IMR-90 (cell line): ENCODE results near the gene PKP4. TPM values are rescaled to one million over a fixed set of nuclear protein-coding genes. Genes with fewer than 3 reads are reported as not detected.

ENCODE experiments used
- ATAC-seq: fragments of 200-7000 bp; cut with Tn5 transposase; 2 replicates; pipeline ENCODE4 v1.9.1; 2020; ENCODE audit warnings: low read depth, mild to moderate bottlenecking, moderate library complexity
- BruUV-seq: library from RNA; stranded (reverse); fragments of 400-500 nt; replicated peaks from 2 replicates; lab custom pipeline; 2021; lab: Mats Ljungman, UMichigan
- CTCF ChIA-PET: fragments of 300-600 bp; formaldehyde crosslinking; extraction: SDS; loops from one replicate; lab custom pipeline; 2021; ENCODE audit warnings: antibody characterized with exemption; lab: Yijun Ruan, JAX
- POLR2A ChIA-PET: fragments of 300-600 bp; sonication (Branson Sonifier 250); formaldehyde crosslinking; loops from one replicate; lab custom pipeline; 2022; ENCODE audit warnings: antibody characterized with exemption; ENCODE audit not compliant: unreplicated experiment; lab: Charles Lee
- DNase-seq: peaks from one replicate; pipeline ENCODE4 v3.0.0; 2013
- H2AFZ ChIP-seq: replicated peaks from 2 replicates; pipeline ENCODE3; 2013; ENCODE audit warnings: low read length, mild to moderate bottlenecking; ENCODE audit not compliant: poor library complexity
- H2AK5ac ChIP-seq: 2 replicates; pipeline ENCODE4 v1.6.1; 2013; ENCODE audit warnings: low read depth, low read length, inconsistent platforms
- H2AK9ac ChIP-seq: replicated peaks from 2 replicates; pipeline ENCODE3; 2013; ENCODE audit warnings: mild to moderate bottlenecking, low read depth, low read length, moderate library complexity; ENCODE audit not compliant: poor library complexity
- H2BK120ac ChIP-seq: 2 replicates; pipeline ENCODE4 v1.6.1; 2013; ENCODE audit warnings: low read depth, low read length, inconsistent platforms
- H2BK15ac ChIP-seq: 3 replicates; pipeline ENCODE4 v1.6.1; 2013; ENCODE audit warnings: low read depth, low read length, inconsistent platforms
- H2BK20ac ChIP-seq: 2 replicates; pipeline ENCODE4 v1.6.1; 2013; ENCODE audit warnings: low read depth, mild to moderate bottlenecking, inconsistent platforms, low read length, moderate library complexity
- H2BK5ac ChIP-seq: 2 replicates; pipeline ENCODE4 v1.6.1; 2013; ENCODE audit warnings: mild to moderate bottlenecking, low read depth, low read length, inconsistent platforms; ENCODE audit not compliant: poor library complexity, severe bottlenecking
- H3K14ac ChIP-seq: replicated peaks from 2 replicates; pipeline ENCODE4 v1.6.1; 2013; ENCODE audit warnings: low read depth, low read length, inconsistent platforms
- H3K18ac ChIP-seq: 2 replicates; pipeline ENCODE4 v1.6.1; 2013; ENCODE audit warnings: low read depth, low read length, control low read depth
- H3K23ac ChIP-seq: 2 replicates; pipeline ENCODE4 v1.6.1; 2013; ENCODE audit warnings: low read depth, low read length, inconsistent platforms
- H3K27ac ChIP-seq: 2 replicates; pipeline ENCODE4 v1.5.1; 2013; ENCODE audit warnings: mild to moderate bottlenecking, control low read depth, low read length; ENCODE audit not compliant: insufficient read depth
- H3K27me3 ChIP-seq: 2 replicates; pipeline ENCODE4 v1.6.1; 2013; ENCODE audit warnings: low read length; ENCODE audit not compliant: control insufficient read depth, insufficient read depth
- H3K36me3 ChIP-seq: 2 replicates; pipeline ENCODE4 v1.6.1; 2013; ENCODE audit warnings: low read length, mixed read lengths; ENCODE audit not compliant: control insufficient read depth, insufficient read depth
- H3K4ac ChIP-seq: 2 replicates; pipeline ENCODE4 v1.6.1; 2013; ENCODE audit warnings: low read depth, low read length, inconsistent platforms
- H3K4me1 ChIP-seq: 2 replicates; pipeline ENCODE4 v1.6.1; 2013; ENCODE audit warnings: low read length, mixed read lengths; ENCODE audit not compliant: control insufficient read depth, insufficient read depth
- H3K4me2 ChIP-seq: 2 replicates; pipeline ENCODE4 v1.6.1; 2013; ENCODE audit warnings: low read depth, mild to moderate bottlenecking, control low read depth, low read length, moderate library complexity
- H3K4me3 ChIP-seq: 2 replicates; pipeline ENCODE4 v1.5.1; 2013; ENCODE audit warnings: low read depth, mild to moderate bottlenecking, control low read depth, low read length, moderate library complexity; ENCODE audit not compliant: insufficient read depth
- H3K56ac ChIP-seq: 2 replicates; pipeline ENCODE4 v1.6.1; 2013; ENCODE audit warnings: low read length, inconsistent platforms; ENCODE audit not compliant: insufficient read depth; ENCODE audit errors: extremely low read depth
- H3K79me1 ChIP-seq, 2 experiments: 2 replicates each; pipeline ENCODE4 v1.6.1; 2013; ENCODE audit warnings: low read length in 2 of 2, inconsistent platforms in 1 of 2, low read depth in 1 of 2
- H3K9ac ChIP-seq: 2 replicates; pipeline ENCODE4 v1.6.1; 2013; ENCODE audit warnings: low read depth, low read length, control low read depth
- H3K9me1 ChIP-seq: 2 replicates; pipeline ENCODE4 v1.6.1; 2013; ENCODE audit warnings: low read length, inconsistent platforms; ENCODE audit not compliant: insufficient read depth
- H3K9me3 ChIP-seq: 2 replicates; pipeline ENCODE4 v1.6.1; 2013; ENCODE audit warnings: low read length; ENCODE audit not compliant: control insufficient read depth, insufficient read depth
- H4K20me1 ChIP-seq: 2 replicates; pipeline ENCODE4 v1.6.1; 2013; ENCODE audit warnings: low read length, inconsistent platforms; ENCODE audit not compliant: insufficient read depth
- H4K5ac ChIP-seq: 2 replicates; pipeline ENCODE4 v1.6.1; 2013; ENCODE audit warnings: mild to moderate bottlenecking, low read depth, low read length, control low read depth
- H4K8ac ChIP-seq, 2 experiments: 2 replicates each; pipeline ENCODE4 v1.6.1; 2013; ENCODE audit warnings: low read depth in 2 of 2, low read length in 2 of 2, control low read depth in 1 of 2, inconsistent platforms in 1 of 2
- H4K91ac ChIP-seq: 2 replicates; pipeline ENCODE4 v1.6.1; 2013; ENCODE audit warnings: low read depth, low read length, inconsistent platforms; ENCODE audit not compliant: insufficient read depth
- BHLHE40 ChIP-seq: fragments of 150-350 bp; IDR thresholded peaks from 2 replicates; pipeline ENCODE4 v1.6.1; 2016; ENCODE audit warnings: mild to moderate bottlenecking, low read depth, low read length
- CEBPB ChIP-seq: IDR thresholded peaks from 2 replicates; pipeline ENCODE4 v1.6.1; 2012; ENCODE audit warnings: low read depth, low read length, improper control_type of control experiment
- CHD1 ChIP-seq: IDR thresholded peaks from 2 replicates; pipeline ENCODE4 v1.6.1; 2012; ENCODE audit warnings: low read depth, low read length, improper control_type of control experiment
- CTCF ChIP-seq: conservative IDR thresholded peaks from 2 replicates; pipeline ENCODE4 v1.5.1; 2012; ENCODE audit warnings: mild to moderate bottlenecking, low read depth, low read length, improper control_type of control experiment
- ELK1 ChIP-seq: fragments of 150-350 bp; IDR thresholded peaks from 2 replicates; pipeline ENCODE4 v1.6.1; 2016; ENCODE audit warnings: low read depth, mild to moderate bottlenecking, low read length, moderate library complexity, borderline replicate concordance
- FOS ChIP-seq: fragments of 150-350 bp; IDR thresholded peaks from 2 replicates; pipeline ENCODE4 v1.6.1; 2016; ENCODE audit warnings: low read depth, low read length
- MAFK ChIP-seq: IDR thresholded peaks from 2 replicates; pipeline ENCODE4 v1.6.1; 2012; ENCODE audit warnings: low read depth, low read length, improper control_type of control experiment
- MAZ ChIP-seq: IDR thresholded peaks from 2 replicates; pipeline ENCODE4 v1.6.1; 2012; ENCODE audit warnings: low read depth, mild to moderate bottlenecking, low read length, improper control_type of control experiment, moderate library complexity, borderline replicate concordance
- MXI1 ChIP-seq: IDR thresholded peaks from 2 replicates; pipeline ENCODE4 v1.6.1; 2012; ENCODE audit warnings: low read depth, mild to moderate bottlenecking, low read length, moderate library complexity, borderline replicate concordance
- NFE2L2 ChIP-seq: fragments of 150-350 bp; IDR thresholded peaks from 2 replicates; pipeline ENCODE4 v1.6.1; 2016; ENCODE audit warnings: low read depth, mild to moderate bottlenecking, low read length
- POLR2A ChIP-seq: IDR thresholded peaks from 2 replicates; pipeline ENCODE4 v1.6.1; 2012; ENCODE audit warnings: mild to moderate bottlenecking, low read depth, low read length
- RAD21 ChIP-seq: IDR thresholded peaks from 2 replicates; pipeline ENCODE4 v1.6.1; 2012; ENCODE audit warnings: low read length, improper control_type of control experiment
- RCOR1 ChIP-seq: IDR thresholded peaks from 2 replicates; pipeline ENCODE4 v1.6.1; 2012; ENCODE audit warnings: mild to moderate bottlenecking, low read length, improper control_type of control experiment; ENCODE audit not compliant: insufficient replicate concordance
- RFX5 ChIP-seq: IDR thresholded peaks from 2 replicates; pipeline ENCODE4 v1.8.0; 2012; ENCODE audit warnings: low read depth, mild to moderate bottlenecking, low read length, moderate library complexity
- SMC3 ChIP-seq: fragments of 150-350 bp; IDR thresholded peaks from 2 replicates; pipeline ENCODE4 v1.6.1; 2016; ENCODE audit warnings: low read depth, mild to moderate bottlenecking, antibody characterized with exemption, low read length, moderate library complexity
- USF2 ChIP-seq: fragments of 150-350 bp; IDR thresholded peaks from 2 replicates; pipeline ENCODE4 v1.6.1; 2017; ENCODE audit warnings: mild to moderate bottlenecking, antibody characterized with exemption, low read length, low read depth
- WGBS, 2 experiments: methylation state at CpG; one replicate each; pipeline versions ENCODE4 v1.1.5 to v1.1.7; 2013; ENCODE audit warnings: missing lambda C conversion rate in 2 of 2; ENCODE audit not compliant: insufficient read length in 1 of 2; ENCODE audit errors: extremely low coverage in 2 of 2; 5-methylcytosine and 5-hydroxymethylcytosine counted together
- dilution Hi-C: fragments of 300-500 bp; cut with HindIII; formaldehyde crosslinking; loops from one replicate; pipeline ENCODE4 v1.14.3; 2018; ENCODE audit warnings: low sequenced_read_pairs; ENCODE audit not compliant: unreplicated experiment
- in situ Hi-C: fragments of 300-500 bp; cut with MboI; formaldehyde crosslinking; loops from 3 replicates; pipeline ENCODE4 v1.14.3; 2019; ENCODE audit warnings: low sequenced_read_pairs, inconsistent platforms, mixed read lengths
- intact Hi-C: fragments of 100-400 bp; cut with micrococcal nuclease; formaldehyde crosslinking; loops from 2 replicates; pipeline ENCODE4 v1.10.0; 2022
- polyA plus RNA-seq, 3 experiments: library from polyadenylated mRNA; depleted of rRNA; stranded (reverse); fragments of >200 nt; gene quantifications; 2 replicates each; pipeline ENCODE4 v1.2.3, GENCODE V29; 2012; ENCODE audit warnings: low replicate concordance in 1 of 3
- total RNA-seq: library from RNA; depleted of rRNA; stranded (reverse); fragments of >200 nt; gene quantifications from 2 replicates; pipeline ENCODE4 v1.2.3, GENCODE V29; 2012

The PKP4 gene
- total and polyA plus RNA-seq, 2 of the 4 experiments (the other 2 are of a cell fraction): 20.1 to 37.8 TPM

- POLR2A ChIA-PET: no interaction called here
- Histone ChIP-seq H2AK5ac (no peak overlapping the region), H4K8ac (no peak overlapping the region), H3K9me3 (no peaks in the 10 kb centered on the region), H4K20me1 (no peaks in the 10 kb centered on the region), H3K4me1 (no peaks in the 10 kb centered on the region), H3K23ac (no peak overlapping the region), H3K27ac (no peak overlapping the region), H3K14ac (no peak overlapping the region), H2AK9ac (no peak overlapping the region), H3K9me1 (0 out of 2 replicates have a peak, but pooled peaks cover 8% of the 10 kb centered on the region), H2BK15ac (no peak overlapping the region), H3K4me3 (no peak overlapping the region), H4K5ac (no peak overlapping the region), H3K36me3 (0 out of 2 replicates have a peak, but pooled peaks cover 3% of the 10 kb centered on the region), H3K4me2 (no peak overlapping the region), H3K4ac (no peak overlapping the region), H2BK5ac (no peak overlapping the region), H2BK120ac (no peak overlapping the region), H3K79me1 (peaks cover 8 to 15% of the 10 kb centered on the region in 2 experiments; a peak in 2 of 4 replicates), H4K91ac (no peak overlapping the region), H3K27me3 (no peaks in the 10 kb centered on the region), H3K9ac (no peak overlapping the region), H2AFZ (no peak overlapping the region), H3K56ac (no peak overlapping the region), H3K18ac (no peak overlapping the region), H2BK20ac (no peak overlapping the region)
- DNase-seq (no peak), ATAC-seq (no peak)
- in situ Hi-C loops: no loop called here
- WGBS, 2 experiments: 86% methylated on average over 1 of the region's 2 CpGs; no CpG with 5 or more reads in 1 of the 2 experiments
- CTCF ChIA-PET: no interaction called here
- dilution Hi-C loops: no loop called here
- BruUV-seq: no TSS peak
- intact Hi-C loops: no loop called here
- TF ChIP-seq NFE2L2 (no peak), USF2 (no peak), MXI1 (no peak), SMC3 (no peak), RCOR1 (no peak), RAD21 (no peak), CTCF (no peak), BHLHE40 (no peak), MAFK (no peak), MAZ (no peak), FOS (no peak), ELK1 (no peak), CEBPB (no peak), POLR2A (no peak), RFX5 (no peak), CHD1 (no peak)
Measured at GRCh38 chr2:158580760-158581159, 124.0 kb downstream of the PKP4 start.
